HG02970 (cell line): ENCODE measurements around the gene GATA3.

Source experiments
- ATAC-seq: cut with Tn5 transposase; IDR thresholded peaks from one replicate; pipeline ENCODE4 v1.9.1; 2021; ENCODE audit warnings: mild to moderate bottlenecking, moderate library complexity, moderate number of reproducible peaks; ENCODE audit not compliant: unreplicated experiment, low FRiP score

GATA3 gene

DNA sequence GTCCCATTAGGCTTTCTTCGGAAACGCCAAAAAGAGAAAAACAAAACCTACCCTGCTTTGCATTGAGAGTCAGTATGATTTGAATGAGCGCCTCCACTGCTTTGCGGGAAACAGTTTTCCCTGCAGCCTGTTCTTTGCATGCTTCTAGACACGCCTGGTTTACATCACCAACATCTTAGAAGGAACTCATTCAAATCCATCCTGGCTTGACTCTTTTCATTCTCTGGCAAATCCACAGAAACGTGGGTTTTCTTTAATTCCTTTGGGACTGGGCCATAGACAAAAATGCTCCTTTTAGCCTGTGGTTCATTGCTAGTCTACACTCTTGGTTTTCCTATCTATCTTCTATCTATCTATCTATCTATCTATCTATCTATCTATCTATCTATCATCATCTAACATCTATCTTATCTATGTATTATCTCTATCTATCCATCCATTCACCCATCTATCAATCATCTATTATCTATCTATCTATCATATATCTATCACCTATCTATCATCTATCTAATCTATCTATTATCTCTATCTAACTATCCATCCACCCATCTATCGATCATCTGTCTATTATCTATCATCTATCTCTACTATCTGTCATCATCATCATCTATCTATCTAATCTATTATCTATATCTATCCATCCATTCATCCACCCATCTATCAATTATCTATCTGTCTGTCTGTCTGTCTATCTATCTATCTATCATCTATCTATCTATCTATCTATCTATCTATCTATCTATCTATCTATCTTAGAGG is 68.3 kb downstream of the GATA3 start:
- no peak for ATAC-seq

DNA sequence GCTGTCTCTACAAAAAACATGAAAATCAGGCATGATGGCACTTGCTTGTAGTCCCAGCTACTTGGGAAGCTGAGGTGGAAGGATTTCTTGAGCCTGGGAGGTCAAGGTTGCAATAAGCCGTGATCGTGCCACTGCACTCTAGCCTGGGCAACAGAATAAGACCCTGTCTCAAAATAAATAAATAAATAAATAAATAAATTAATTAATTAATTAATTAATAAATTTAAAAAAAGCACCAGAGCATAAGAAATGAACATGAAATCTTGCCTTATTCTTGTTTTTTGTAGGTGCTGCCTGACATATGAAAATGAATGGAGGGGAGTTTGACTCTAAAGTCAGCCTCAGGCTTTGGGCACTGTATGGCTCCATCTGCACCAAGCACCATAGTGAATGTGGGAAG is 69.9 kb downstream of the GATA3 start:
- ATAC-seq, result no peak
